ENCODE data around the gene ERC2.

The ERC2 gene

GRCh38 chr3:55604846-55605245, 863.4 kb downstream of the ERC2 start:
- Histone ChIP-seq H3K36me3 (ENCODE audit: low read length) (no peaks in the 10 kb centered on the region), H3K9ac (ENCODE audit: low read length) (no peak overlapping the region), H3K79me2 (ENCODE audit: insufficient read depth, low read length) (no peaks in the 10 kb centered on the region), H2AFZ (ENCODE audit: low read depth, low read length, severe bottlenecking) (no peak overlapping the region), H3F3A (ENCODE audit: insufficient read depth) (no peaks in the 10 kb centered on the region), H3K9me2 (replicated peaks; ENCODE audit: insufficient read depth, low read length) (no peaks in the 10 kb centered on the region), H3K27ac (ENCODE audit: low read depth, low read length) (no peak overlapping the region), H3K4me3 (ENCODE audit: insufficient read depth, low read length, poor library complexity, severe bottlenecking) (no peak overlapping the region), H3K27me3 (ENCODE audit: low read length) (no peaks in the 10 kb centered on the region), H3K9me3 (ENCODE audit: insufficient read depth, low read length) (no peaks in the 10 kb centered on the region), H4K20me1 (ENCODE audit: low read depth, low read length) (no peaks in the 10 kb centered on the region), H3K4me2 (ENCODE audit: low read depth, low read length, poor library complexity, severe bottlenecking) (no peak overlapping the region)
- TF ChIP-seq EZH2phosphoT487 (conservative IDR thresholded peaks at IDR 0.05; ENCODE audit: low read length): no peak
- TF ChIP-seq, protein P1, sequence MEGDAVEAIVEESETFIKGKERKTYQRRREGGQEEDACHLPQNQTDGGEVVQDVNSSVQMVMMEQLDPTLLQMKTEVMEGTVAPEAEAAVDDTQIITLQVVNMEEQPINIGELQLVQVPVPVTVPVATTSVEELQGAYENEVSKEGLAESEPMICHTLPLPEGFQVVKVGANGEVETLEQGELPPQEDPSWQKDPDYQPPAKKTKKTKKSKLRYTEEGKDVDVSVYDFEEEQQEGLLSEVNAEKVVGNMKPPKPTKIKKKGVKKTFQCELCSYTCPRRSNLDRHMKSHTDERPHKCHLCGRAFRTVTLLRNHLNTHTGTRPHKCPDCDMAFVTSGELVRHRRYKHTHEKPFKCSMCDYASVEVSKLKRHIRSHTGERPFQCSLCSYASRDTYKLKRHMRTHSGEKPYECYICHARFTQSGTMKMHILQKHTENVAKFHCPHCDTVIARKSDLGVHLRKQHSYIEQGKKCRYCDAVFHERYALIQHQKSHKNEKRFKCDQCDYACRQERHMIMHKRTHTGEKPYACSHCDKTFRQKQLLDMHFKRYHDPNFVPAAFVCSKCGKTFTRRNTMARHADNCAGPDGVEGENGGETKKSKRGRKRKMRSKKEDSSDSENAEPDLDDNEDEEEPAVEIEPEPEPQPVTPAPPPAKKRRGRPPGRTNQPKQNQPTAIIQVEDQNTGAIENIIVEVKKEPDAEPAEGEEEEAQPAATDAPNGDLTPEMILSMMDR (IDR thresholded peaks at IDR 0.05; ENCODE audit: insufficient read depth, low read length, poor library complexity, severe bottlenecking): no peak

- H3K9me2 ChIP-seq (replicated peaks; ENCODE audit: insufficient read depth, low read length): no peaks in the 10 kb centered on the region
- no peak overlapping the region for H3K9ac ChIP-seq (ENCODE audit: low read length)
- TF ChIP-seq, protein P1 (IDR thresholded peaks at IDR 0.05; ENCODE audit: insufficient read depth, low read length, poor library complexity, severe bottlenecking): no peak
- TF ChIP-seq EZH2phosphoT487 (conservative IDR thresholded peaks at IDR 0.05; ENCODE audit: low read length): no peak
- no peak overlapping the region for H3K4me2 ChIP-seq (ENCODE audit: low read depth, low read length, poor library complexity, severe bottlenecking)
- H3K4me3 ChIP-seq (ENCODE audit: insufficient read depth, low read length, poor library complexity, severe bottlenecking): no peak overlapping the region
- H3K27me3 ChIP-seq (ENCODE audit: low read length): no peaks in the 10 kb centered on the region
- no peak overlapping the region for H3K27ac ChIP-seq (ENCODE audit: low read depth, low read length)
- H4K20me1 ChIP-seq (ENCODE audit: low read depth, low read length): no peaks in the 10 kb centered on the region
- no peaks in the 10 kb centered on the region for H3F3A ChIP-seq (ENCODE audit: insufficient read depth)
- H2AFZ ChIP-seq (ENCODE audit: low read depth, low read length, severe bottlenecking): no peak overlapping the region
- no peaks in the 10 kb centered on the region for H3K9me3 ChIP-seq (ENCODE audit: insufficient read depth, low read length)
- no peaks in the 10 kb centered on the region for H3K36me3 ChIP-seq (ENCODE audit: low read length)
- no peaks in the 10 kb centered on the region for H3K79me2 ChIP-seq (ENCODE audit: insufficient read depth, low read length)
These were observed 863.9 kb downstream of the ERC2 start for GRCh38 chr3:55604402-55604801.

- Histone ChIP-seq H2AFZ (ENCODE audit: low read depth, low read length, severe bottlenecking) (no peak overlapping the region), H3K4me3 (ENCODE audit: insufficient read depth, low read length, poor library complexity, severe bottlenecking) (no peak overlapping the region), H3K27me3 (ENCODE audit: low read length) (no peaks in the 10 kb centered on the region), H3K4me2 (ENCODE audit: low read depth, low read length, poor library complexity, severe bottlenecking) (no peak overlapping the region), H3K9me3 (ENCODE audit: insufficient read depth, low read length) (no peaks in the 10 kb centered on the region), H3K79me2 (ENCODE audit: insufficient read depth, low read length) (no peaks in the 10 kb centered on the region), H3K9ac (ENCODE audit: low read length) (no peak overlapping the region), H4K20me1 (ENCODE audit: low read depth, low read length) (no peaks in the 10 kb centered on the region), H3K36me3 (ENCODE audit: low read length) (no peaks in the 10 kb centered on the region), H3K9me2 (replicated peaks; ENCODE audit: insufficient read depth, low read length) (no peaks in the 10 kb centered on the region), H3K27ac (ENCODE audit: low read depth, low read length) (no peak overlapping the region), H3F3A (ENCODE audit: insufficient read depth) (no peaks in the 10 kb centered on the region)
- TF ChIP-seq, protein P1 (IDR thresholded peaks at IDR 0.05; ENCODE audit: insufficient read depth, low read length, poor library complexity, severe bottlenecking): no peak
- TF ChIP-seq EZH2phosphoT487 (conservative IDR thresholded peaks at IDR 0.05; ENCODE audit: low read length): no peak
These were observed 866.7 kb downstream of the ERC2 start for GRCh38 chr3:55601366-55602080.

Data from SU-DHL-6 (cell line).